ENCODE measurements around the gene F2. TPM values are rescaled to one million over a fixed set of nuclear protein-coding genes. Genes with fewer than 3 reads are reported as not detected.

F2 gene
- total RNA-seq, 1 donor from 2014 or later = 0.71 TPM

DNA sequence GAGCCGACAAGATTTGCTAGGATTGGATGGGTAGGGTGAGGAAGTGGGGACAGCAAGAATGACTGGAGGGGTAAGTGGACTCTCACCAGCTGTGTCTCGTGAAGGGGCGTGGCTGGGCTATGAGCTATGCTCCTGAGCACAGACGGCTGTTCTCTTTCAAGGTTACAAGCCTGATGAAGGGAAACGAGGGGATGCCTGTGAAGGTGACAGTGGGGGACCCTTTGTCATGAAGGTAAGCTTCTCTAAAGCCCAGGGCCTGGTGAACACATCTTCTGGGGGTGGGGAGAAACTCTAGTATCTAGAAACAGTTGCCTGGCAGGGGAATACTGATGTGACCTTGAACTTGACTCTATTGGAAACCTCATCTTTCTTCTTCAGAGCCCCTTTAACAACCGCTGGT is 19.9 kb downstream of the F2 start:
- intact Hi-C loops (cut with micrococcal nuclease) = no loop called here

DNA sequence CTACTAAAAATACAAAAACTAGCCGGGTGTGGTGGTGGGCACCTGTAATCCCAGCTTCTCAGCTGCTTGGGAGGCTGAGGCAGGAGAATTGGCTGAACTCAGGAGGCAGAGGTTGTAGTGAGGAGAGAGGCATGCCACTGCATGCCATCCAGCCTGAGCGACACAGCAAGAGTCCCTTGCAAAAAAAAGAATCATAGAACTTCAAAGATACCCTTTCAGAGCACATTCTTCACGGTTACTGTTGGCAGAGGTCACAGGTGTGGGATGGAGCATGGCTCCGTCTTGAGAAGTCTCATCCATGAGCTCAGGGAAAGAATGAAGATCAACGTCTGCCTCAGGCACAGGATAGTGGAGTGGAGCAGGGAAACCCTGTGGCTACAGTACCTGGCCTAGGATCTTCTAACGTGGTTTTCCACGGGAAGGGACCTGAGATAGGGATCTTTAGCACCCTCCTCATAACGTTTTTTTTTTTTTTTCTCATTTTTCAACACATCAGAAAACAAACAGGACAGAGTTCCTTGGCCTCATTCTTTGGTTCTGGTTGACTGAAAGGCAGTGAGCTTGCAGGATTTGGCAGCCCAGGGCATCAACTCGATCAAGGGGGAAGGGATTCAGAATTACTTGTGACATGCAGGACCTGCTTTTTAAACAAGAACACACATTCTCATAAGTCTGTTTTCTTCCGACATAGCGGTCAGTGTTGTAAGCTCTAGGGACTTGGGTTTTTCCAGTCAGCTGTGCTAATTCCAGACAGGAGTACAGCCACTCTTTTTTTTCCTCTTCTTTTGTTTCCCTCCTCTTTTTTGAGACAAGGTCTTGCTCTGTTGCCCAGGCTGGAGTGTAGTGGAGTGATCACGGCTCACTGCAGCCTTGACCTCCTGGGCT is 22.8 kb downstream of the F2 start:
- intact Hi-C loops (cut with micrococcal nuclease) = no loop called here

DNA sequence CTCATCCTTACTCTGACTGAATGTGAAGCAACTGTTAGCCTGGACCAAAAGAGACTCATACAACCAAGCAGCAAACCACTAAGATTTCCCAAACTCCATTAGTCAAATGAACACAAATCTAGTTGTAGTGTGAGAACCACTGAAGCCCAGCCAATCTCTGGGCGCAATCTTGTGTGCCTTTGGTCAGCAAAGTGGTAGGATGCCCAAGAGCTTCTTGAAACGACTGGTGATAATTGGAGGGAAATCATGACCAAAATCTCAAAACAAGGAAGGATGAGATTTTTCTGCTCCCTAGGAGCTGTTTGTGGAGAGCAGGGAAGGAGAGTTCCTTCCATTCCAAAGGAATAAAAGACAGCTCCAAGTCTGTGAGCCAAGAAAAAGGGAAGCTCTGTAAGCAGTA is 24.0 kb downstream of the F2 start:
- intact Hi-C loops (cut with micrococcal nuclease) = no loop called here

DNA sequence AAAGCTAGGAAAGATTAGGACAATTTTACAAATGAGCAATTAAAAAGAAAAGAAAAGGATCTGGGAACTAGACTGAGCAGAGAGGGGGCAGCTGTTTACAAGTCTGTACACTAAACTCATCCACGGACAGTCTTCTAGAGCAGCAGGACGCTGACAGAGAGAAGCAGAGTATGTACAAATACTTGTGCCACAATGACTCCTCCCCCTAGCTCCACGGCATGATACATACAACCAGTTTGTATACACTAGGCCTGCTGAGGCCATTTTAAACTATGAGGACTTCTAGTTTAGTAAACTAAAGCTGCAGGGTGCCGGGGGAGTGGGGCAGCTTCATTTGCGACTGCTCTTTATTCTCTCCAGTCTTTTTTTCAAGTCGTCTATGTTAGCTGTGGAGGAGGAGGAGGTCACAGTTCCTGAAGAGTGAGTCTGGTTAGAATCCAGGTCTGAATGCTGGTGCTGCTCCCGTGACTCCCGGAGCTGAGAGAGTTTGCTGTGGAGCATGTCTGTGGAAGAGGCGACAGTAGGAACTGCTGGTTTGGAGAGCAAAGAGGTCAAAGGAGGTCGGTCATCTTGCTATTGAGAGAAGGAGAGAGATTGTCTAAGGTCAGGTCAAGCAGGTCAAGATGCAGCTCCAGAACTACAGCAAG is 24.8 kb downstream of the F2 start:
- intact Hi-C loops (cut with micrococcal nuclease) = no loop called here

DNA sequence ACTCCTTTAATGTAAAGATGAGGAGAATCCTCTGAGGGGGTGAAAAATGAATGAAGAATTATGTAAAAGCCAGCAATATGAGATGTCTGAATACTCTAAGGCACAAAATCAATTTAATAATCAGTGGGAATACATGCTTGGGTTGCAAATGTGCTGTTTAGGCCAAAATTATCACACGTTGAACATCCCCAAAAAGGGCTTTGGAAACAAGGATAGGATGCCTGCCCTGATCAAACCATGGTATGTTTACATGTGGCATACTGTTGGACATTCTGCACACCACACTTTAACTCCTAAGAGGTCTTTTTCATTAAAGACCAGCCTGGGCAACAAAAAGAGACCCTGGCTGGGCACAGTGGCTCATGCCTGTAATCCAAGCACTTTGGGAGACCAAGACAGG is 26.3 kb downstream of the F2 start:
- intact Hi-C loops (cut with micrococcal nuclease) = no loop called here

DNA sequence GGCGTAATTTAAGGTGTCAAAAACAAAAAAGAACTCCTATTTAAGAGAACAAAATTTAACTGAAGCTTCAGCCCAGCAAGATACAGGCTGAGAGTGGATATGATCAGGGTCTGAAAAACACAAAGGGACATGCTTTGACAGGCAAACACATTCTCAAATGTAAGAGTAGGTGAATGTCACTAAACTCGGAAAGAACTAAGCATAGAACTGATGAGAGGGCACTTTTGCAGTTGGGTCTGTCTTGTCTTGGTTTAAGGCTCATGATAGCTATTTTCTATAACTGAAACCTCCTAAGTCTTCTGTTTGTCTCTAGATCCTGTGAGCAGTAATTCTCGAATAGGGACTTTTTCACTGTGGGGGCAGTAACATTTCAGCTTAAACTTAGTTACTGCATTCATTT is 27.0 kb downstream of the F2 start:
- intact Hi-C loops (cut with micrococcal nuclease) = no loop called here

DNA sequence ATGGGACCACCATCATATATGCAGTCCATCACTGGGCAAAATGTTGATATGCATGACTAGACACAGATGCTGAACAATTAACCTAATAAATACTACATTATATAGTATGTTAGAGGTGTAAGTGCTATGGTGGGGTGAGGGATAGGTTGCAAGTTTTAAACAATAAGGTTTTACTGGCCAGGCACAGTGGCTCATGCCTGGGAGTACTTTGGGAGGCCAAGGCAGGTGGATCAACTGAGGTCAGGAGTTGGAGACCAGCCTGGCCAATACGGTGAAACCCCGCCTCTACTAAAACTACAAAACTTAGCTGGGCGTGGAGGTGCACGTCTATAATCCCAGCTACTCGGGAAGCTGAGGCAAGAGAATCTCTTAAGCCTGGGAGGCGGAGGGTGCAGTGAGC is 28.1 kb downstream of the F2 start:
- intact Hi-C loops (cut with micrococcal nuclease) = no loop called here

DNA sequence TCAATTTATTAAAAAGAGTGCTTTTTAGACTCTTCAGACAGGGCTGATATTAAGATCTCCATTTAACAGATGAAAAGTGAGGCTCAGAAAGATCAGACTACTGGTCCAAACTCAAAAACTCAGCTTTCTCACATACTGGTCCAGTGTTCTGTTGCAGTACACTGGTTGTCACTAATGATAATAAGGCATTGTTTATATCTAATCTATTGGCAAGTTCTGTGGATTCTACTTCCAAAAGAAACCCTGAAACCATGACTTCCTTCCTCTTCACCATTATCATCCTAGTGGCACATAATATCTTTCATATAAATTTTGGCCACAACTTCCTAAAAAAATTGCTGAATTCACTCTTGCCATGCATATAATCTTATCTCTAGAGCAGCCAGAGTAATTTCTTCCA is 36.9 kb downstream of the F2 start:
- intact Hi-C loops (cut with micrococcal nuclease) = no loop called here

DNA sequence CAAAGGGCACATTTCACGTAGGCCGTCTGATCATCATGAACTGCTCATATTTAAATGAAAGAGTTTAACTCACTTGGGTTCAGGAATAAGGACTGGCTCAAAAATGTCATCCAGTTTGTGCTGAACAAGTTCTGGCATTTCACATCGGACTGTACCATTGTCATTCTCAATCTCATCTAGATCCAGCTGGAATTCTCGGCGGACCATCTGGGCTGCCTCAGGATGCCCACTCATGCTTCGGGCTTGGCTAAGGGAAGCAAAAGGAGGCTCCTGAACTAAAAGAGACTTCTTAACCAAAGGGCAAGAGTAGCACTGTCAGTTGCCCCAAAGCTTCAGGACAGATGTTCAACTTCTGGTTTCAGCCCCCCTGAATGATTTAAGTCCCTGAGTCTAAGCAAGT is 40.2 kb downstream of the F2 start:
- intact Hi-C loops (cut with micrococcal nuclease) = no loop called here

DNA sequence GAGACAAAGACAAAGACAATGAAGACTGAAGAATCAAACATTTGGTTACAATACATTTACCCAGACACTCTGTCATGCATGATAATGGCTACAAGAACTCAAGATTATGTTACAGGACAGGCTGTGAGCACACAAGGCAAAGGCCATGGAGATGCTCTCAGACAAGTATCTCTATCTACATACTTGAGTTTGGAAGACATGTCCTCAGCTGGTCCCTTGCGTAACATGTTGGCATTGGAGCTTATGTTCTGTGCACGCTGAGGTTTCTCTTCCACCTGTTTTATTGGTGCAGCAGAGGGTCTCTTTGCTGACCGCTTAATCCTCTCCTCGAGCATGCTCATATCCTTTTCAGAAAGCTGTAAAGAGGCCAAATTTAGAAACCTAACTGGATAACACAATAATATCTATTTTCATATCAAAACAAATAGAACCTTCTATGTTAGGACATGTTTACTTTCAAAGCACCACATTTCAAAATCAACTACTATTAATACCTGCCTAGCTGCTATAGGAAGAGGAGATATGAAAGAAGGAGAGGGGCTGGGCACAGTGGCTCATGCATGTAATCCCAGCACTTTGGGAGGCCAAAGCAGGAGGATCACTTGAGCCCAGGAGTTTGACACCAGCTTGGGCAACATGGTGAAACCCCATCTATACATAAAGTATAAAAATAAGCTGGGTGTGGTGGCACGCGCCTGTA is 41.6 kb downstream of the F2 start:
- intact Hi-C loops (cut with micrococcal nuclease) = no loop called here

DNA sequence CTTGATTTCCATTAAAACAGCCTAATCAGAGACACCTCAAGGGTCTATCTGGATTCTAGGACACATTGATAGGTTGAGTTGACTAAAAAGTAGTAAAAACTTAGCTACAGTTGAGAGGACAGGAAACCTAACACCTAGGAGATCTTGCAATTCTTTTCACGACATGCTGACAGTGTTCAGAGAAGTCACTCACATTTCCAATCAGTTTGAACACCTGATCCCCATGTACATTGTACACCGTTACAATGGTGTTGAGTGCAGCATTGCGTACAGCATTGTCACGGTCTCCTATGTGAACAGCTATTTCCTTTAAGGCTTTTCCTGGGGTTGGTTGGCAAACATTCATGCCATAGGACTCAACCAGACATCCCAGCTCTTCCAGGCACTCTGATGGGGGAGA is 42.8 kb downstream of the F2 start:
- intact Hi-C loops (cut with micrococcal nuclease) = no loop called here

DNA sequence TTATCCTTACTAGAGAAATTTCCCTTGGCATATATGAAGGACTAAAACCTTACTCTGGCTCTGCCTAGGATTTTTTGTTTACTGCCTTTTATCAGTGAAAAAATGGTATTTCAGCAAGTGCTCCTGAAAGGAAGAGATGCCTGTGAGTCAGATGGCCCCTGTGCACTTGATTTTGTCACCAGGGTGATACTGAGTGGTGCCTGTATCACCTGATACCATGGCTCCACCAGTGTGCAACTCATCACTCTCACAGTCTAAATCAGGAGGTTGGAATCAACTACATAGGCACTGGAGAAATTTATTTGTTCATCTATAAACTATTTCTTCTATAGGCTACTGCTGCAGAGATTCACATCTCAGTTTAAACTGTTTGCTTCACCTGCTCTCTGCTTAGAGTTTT is 43.2 kb downstream of the F2 start:
- intact Hi-C loops (cut with micrococcal nuclease) = no loop called here

DNA sequence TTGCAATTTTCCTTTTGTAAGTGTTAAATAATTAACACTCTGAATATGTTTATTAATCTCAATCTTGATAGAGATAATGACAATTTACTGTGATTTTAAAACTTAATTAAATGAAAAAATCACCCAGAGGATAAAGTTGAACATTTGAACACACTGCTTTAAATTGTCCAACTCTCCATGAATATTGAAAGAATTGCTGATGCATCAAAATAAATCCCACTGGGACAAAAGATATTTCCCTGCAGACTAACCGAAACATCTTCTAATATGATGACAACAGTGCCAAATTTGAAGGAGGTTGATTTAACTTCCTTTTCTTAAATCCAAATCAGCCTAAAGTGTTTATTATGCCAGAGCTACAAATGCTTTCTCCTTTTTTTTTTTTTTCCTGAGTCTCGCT is 47.6 kb downstream of the F2 start:
- intact Hi-C loops (cut with micrococcal nuclease) = no loop called here

DNA sequence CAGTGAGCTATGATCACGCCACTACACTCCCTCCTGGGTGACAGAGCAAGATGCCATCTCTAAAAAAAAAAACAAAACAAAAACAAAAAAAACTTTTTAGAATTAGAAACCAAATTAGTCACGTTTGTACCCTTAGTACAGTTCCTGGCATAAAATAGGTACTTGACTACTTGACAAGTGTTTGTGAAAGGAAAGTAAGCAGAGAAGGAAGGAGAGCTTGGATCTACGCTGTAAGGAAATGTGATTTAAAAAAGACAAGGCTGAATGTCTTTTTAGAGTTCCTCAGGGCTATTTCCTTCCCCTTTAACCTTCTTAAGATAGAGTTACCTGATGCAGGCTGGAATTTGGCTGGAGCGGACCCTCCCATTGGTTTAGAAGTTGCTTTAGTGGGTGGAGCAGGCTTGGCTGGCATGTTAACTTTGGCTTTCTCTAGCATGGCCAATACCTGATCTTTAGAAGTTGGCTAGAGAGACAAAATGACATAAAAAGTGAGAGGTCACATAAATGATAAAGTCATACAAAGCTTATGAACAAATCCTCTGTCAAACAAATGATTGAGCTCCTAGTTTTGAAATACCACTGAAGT is 50.7 kb downstream of the F2 start:
- intact Hi-C loops (cut with micrococcal nuclease) = no loop called here

DNA sequence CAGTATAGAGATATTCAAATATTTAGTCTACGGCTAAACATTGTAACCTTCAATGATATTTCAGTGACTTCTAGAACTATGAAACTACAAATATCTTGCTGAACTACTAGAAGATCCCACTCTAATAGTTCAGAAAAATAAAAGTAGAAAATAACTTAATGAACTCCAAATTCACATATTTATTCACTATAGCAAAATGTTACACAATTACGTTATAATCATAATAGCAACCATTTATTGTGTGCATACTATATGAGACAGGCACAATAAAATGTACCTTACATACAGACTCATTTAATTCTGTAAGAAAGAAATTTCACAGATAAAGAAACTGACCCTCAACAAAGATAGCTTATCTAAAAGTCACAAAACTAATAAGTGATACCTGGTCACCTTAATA is 57.9 kb downstream of the F2 start:
- intact Hi-C loops (cut with micrococcal nuclease) = no loop called here

DNA sequence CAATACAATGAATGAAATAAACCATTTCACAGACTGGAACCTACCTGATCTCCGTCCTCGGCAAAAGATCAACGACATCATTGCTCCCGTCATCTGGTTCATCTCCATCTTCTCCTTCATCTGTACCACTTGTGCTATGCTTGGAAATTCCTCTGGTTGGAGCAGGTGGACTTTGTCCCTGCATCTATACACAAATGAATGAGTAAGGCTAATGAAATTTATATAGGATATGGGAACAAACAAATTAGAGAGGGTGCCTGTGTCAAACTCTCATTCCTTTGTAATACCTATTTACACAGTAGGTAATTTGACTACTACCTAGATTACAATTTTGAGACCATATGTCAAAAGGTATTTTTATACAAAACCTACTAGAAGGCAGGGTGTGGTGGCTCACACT is 59.4 kb downstream of the F2 start:
- intact Hi-C loops (cut with micrococcal nuclease) = no loop called here

Other genes with a start within 250 kb of the F2 start
- gene AMBRA1, start 125.2 kb upstream of the F2 start, total RNA-seq = 41.1 and 44.1 TPM in 2 replicates
- 6.5 and 6.9 TPM in 2 replicates for gene HARBI1, start 102.0 kb upstream of the F2 start, total RNA-seq
- 84.7 and 86.6 TPM in 2 replicates for gene ATG13, start 101.7 kb upstream of the F2 start, total RNA-seq
- 81.6 and 82.6 TPM in 2 replicates for gene ARHGAP1, start 18.6 kb upstream of the F2 start, total RNA-seq
- 13.9 and 16.1 TPM in 2 replicates for gene ZNF408, start 18.2 kb upstream of the F2 start, total RNA-seq
- gene CKAP5, start 127.1 kb downstream of the F2 start, total RNA-seq = 124 and 130 TPM in 2 replicates
- gene LRP4, start 199.3 kb downstream of the F2 start, total RNA-seq = not detected in 2 replicates
- gene CSTPP1, start 217.5 kb downstream of the F2 start, total RNA-seq = 20.4 and 21.5 TPM in 2 replicates

All from T-helper 1 cell treated with Interleukin-12 subunit alpha and Interleukin-12 subunit beta and Interleukin-4 antibody, amounts not matched to agents 30 ng/mL and 1 ng/mL, for 36 hours (primary cell).